Esophagus squamous epithelium (tissue), 5 donors: ENCODE results near the gene CHI3L2. TPM values are rescaled to one million over a fixed set of nuclear protein-coding genes. Genes with fewer than 3 reads are reported as not detected.

Experiments used
- DNase-seq: peaks from one replicate; lab custom pipeline; 2025; lab: John Stamatoyannopoulos, UW
- H3K27ac ChIP-seq, 4 donors: fragments of 200-600 bp; sonication (generic); one replicate each; pipeline ENCODE4 v1.5.1; 2016 to 2019; ENCODE audit warnings: mild to moderate bottlenecking in 1 of 4
- H3K27me3 ChIP-seq, 4 donors: fragments of 200-600 bp; sonication (generic); 1 replicate in 3 of 4; 2 replicates in 1 of 4; pipeline versions ENCODE4 v1.5.1 to v1.6.0; 2017 to 2021; ENCODE audit warnings: antibody characterized with exemption in 1 of 4
- H3K36me3 ChIP-seq, 3 donors: fragments of 200-600 bp; sonication (generic); one replicate each; pipeline ENCODE4 v1.5.1; 2016 to 2019
- H3K4me1 ChIP-seq, 3 donors: fragments of 200-600 bp; sonication (generic); one replicate each; pipeline ENCODE4 v1.5.1; 2017 to 2019
- H3K4me3 ChIP-seq, 4 donors: fragments of 200-600 bp; sonication (generic); 1 replicate in 3 of 4; 2 replicates in 1 of 4; pipeline ENCODE4 v1.5.1; 2016 to 2019; ENCODE audit warnings: mild to moderate bottlenecking in 2 of 4, moderate library complexity in 1 of 4
- H3K9me3 ChIP-seq, 3 donors: fragments of 200-600 bp; sonication (generic); one replicate each; pipeline ENCODE4 v1.5.1; 2016 to 2019
- CTCF ChIP-seq, 6 experiments: fragments of 450-650 bp in 4 of 6; fragments of 200-600 bp in 2 of 6; sonication (generic) in 2 of 6; IDR thresholded peaks; one replicate each; pipeline ENCODE4 v1.5.1; 2016 to 2019; ENCODE audit warnings: antibody characterized with exemption in 6 of 6, mild to moderate bottlenecking in 4 of 6, moderate library complexity in 4 of 6
- POLR2A ChIP-seq, 4 donors: fragments of 450-650 bp; IDR thresholded peaks; one replicate each; pipeline ENCODE4 v1.6.1; 2017; ENCODE audit warnings: antibody characterized with exemption in 4 of 4, mild to moderate bottlenecking in 4 of 4, moderate library complexity in 3 of 4
- WGBS, 2 donors: methylation state at CpG; one replicate each; pipeline ENCODE4 v1.1.5; 2018; 5-methylcytosine and 5-hydroxymethylcytosine counted together
- intact Hi-C: fragments of 100-400 bp; cut with DNase I; formaldehyde crosslinking; loops from one replicate; pipeline ENCODE4 v1.15.0; 2022
- total RNA-seq, 4 donors: library from RNA; depleted of rRNA; stranded (reverse); fragments of >200 nt; gene quantifications; one replicate each; pipeline ENCODE4 v1.1.0, GENCODE V29; 2016
- donor health status: DM: yes; HTN: yes; CAD: no.

The CHI3L2 gene
- total RNA-seq, 4 donors from 2014 or later = 0.57 to 42.4 (median 1.8) TPM

- intact Hi-C loops = no loop called here
- 61 to 91% methylated on average over 2 of the region's 2 CpGs for WGBS, 2 donors
- Histone ChIP-seq H3K36me3 (no peaks in the 10 kb centered on the region), H3K27ac (no peak overlapping the region), H3K9me3 (no peaks in the 10 kb centered on the region), H3K4me1 (peaks cover 0 to 4% (median 0%) of the 10 kb centered on the region in 3 donors), H3K4me3 (no peak overlapping the region), H3K27me3 (no peaks in the 10 kb centered on the region)
- TF ChIP-seq POLR2A (IDR thresholded peaks at IDR 0.05) (no peak), CTCF (IDR thresholded peaks at IDR 0.05) (no peak)
- no peak for DNase-seq
Observed at GRCh38 chr1:111241797-111242196, 14.3 kb downstream of the CHI3L2 start.

GRCh38 chr1:111242805-111243523, 15.5 kb downstream of the CHI3L2 start:
- no peak overlapping the region for H3K27ac ChIP-seq
- no peaks in the 10 kb centered on the region for H3K4me1 ChIP-seq
- intact Hi-C loops = no loop called here
- no peak for DNase-seq
- H3K4me3 ChIP-seq = no peak overlapping the region
- TF ChIP-seq POLR2A (IDR thresholded peaks at IDR 0.05) = no peak
- no peak for TF ChIP-seq CTCF (IDR thresholded peaks at IDR 0.05)
- H3K36me3 ChIP-seq = no peaks in the 10 kb centered on the region
- WGBS, 2 donors = 32 to 41% methylated on average over 3 of the region's 4 CpGs
- no peaks in the 10 kb centered on the region for H3K9me3 ChIP-seq
- H3K27me3 ChIP-seq = no peaks in the 10 kb centered on the region

- H3K27ac ChIP-seq = no peak overlapping the region
- no peak for DNase-seq
- no peaks in the 10 kb centered on the region for H3K9me3 ChIP-seq
- no peaks in the 10 kb centered on the region for H3K36me3 ChIP-seq
- no peaks in the 10 kb centered on the region for H3K27me3 ChIP-seq
- H3K4me3 ChIP-seq = no peak overlapping the region
- no peak for TF ChIP-seq CTCF (IDR thresholded peaks at IDR 0.05)
- TF ChIP-seq POLR2A (IDR thresholded peaks at IDR 0.05) = no peak
- 82 to 86% methylated on average over 5 of the region's 5 CpGs for WGBS, 2 donors
- intact Hi-C loops = no loop called here
- no peaks in the 10 kb centered on the region for H3K4me1 ChIP-seq
Observed at GRCh38 chr1:111247125-111247838, 19.8 kb downstream of the CHI3L2 start.

- DNase-seq = no peak
- peaks cover 0 to 12% (median 0%) of the 10 kb centered on the region in 4 donors for H3K27me3 ChIP-seq
- intact Hi-C loops = no loop called here
- no peaks in the 10 kb centered on the region for H3K9me3 ChIP-seq
- H3K4me3 ChIP-seq = no peak overlapping the region
- no peaks in the 10 kb centered on the region for H3K4me1 ChIP-seq
- no peak for TF ChIP-seq POLR2A (IDR thresholded peaks at IDR 0.05)
- TF ChIP-seq CTCF (IDR thresholded peaks at IDR 0.05) = no peak
- 65 to 69% methylated on average over 3 to 4 of the region's 4 CpGs for WGBS, 2 donors
- no peaks in the 10 kb centered on the region for H3K36me3 ChIP-seq
- H3K27ac ChIP-seq = no peak overlapping the region
Observed at GRCh38 chr1:111249960-111250359, 22.4 kb downstream of the CHI3L2 start.

GRCh38 chr1:111251570-111251969, 24.1 kb downstream of the CHI3L2 start:
- H3K27me3 ChIP-seq = peaks cover 0 to 16% (median 0%) of the 10 kb centered on the region in 4 donors
- H3K9me3 ChIP-seq = no peaks in the 10 kb centered on the region
- no peaks in the 10 kb centered on the region for H3K4me1 ChIP-seq
- no peaks in the 10 kb centered on the region for H3K36me3 ChIP-seq
- no peak overlapping the region for H3K27ac ChIP-seq
- 76 to 79% methylated on average over 6 to 7 of the region's 8 CpGs for WGBS, 2 donors
- DNase-seq = no peak
- no peak overlapping the region for H3K4me3 ChIP-seq
- TF ChIP-seq CTCF (IDR thresholded peaks at IDR 0.05) (no peak), POLR2A (IDR thresholded peaks at IDR 0.05) (no peak)
- intact Hi-C loops = no loop called here
